Mesothelial cell of epicardium (in vitro differentiated cells): ENCODE measurements around the gene C2CD3. TPM values are rescaled to one million over a fixed set of nuclear protein-coding genes. Genes with fewer than 3 reads are reported as not detected.
A peak's percentile ranks its signal among the peaks of the same experiment; 100 is the strongest.
"Not testable (repeated sequence)": the region's sequence is repeated elsewhere in the genome, so short reads cannot be mapped to it uniquely, and the experiment has no call there.

ENCODE experiments used
- DNase-seq, 2 experiments: peaks; one replicate each; pipeline ENCODE4 v3.0.0; 2021; ENCODE audit warnings: low spot score in 2 of 2; ENCODE audit not compliant: unreplicated experiment in 2 of 2
- H3K27ac Mint-ChIP-seq: 2 replicates; pipeline ENCODE4 v1.8.0; 2021; ENCODE audit warnings: mixed read lengths
- H3K27me3 Mint-ChIP-seq: 2 replicates; pipeline ENCODE4 v1.8.0; 2021; ENCODE audit warnings: low read depth, mixed read lengths
- H3K36me3 Mint-ChIP-seq: 2 replicates; pipeline ENCODE4 v1.8.0; 2021; ENCODE audit warnings: mixed read lengths
- H3K4me1 Mint-ChIP-seq: 2 replicates; pipeline ENCODE4 v1.8.0; 2021; ENCODE audit warnings: mixed read lengths
- H3K4me3 Mint-ChIP-seq: 2 replicates; pipeline ENCODE4 v1.8.0; 2021; ENCODE audit warnings: mild to moderate bottlenecking, moderate library complexity, mixed read lengths
- H3K9me3 Mint-ChIP-seq: 2 replicates; pipeline ENCODE4 v1.8.0; 2021; ENCODE audit warnings: mixed read lengths
- total RNA-seq: library from RNA; stranded (reverse); gene quantifications from 3 replicates; pipeline ENCODE4 v1.2.1, GENCODE V29; 2021
- TF ChIP-seq, protein P1 (sequence below): fragments of 200-600 bp; sonication (generic); IDR thresholded peaks from one replicate; pipeline ENCODE4 v1.5.0; 2021; ENCODE audit warnings: antibody characterized with exemption; ENCODE audit not compliant: unreplicated experiment

Gene C2CD3
- total RNA-seq, 1 donor from 2014 or later = 34.8 TPM

DNA sequence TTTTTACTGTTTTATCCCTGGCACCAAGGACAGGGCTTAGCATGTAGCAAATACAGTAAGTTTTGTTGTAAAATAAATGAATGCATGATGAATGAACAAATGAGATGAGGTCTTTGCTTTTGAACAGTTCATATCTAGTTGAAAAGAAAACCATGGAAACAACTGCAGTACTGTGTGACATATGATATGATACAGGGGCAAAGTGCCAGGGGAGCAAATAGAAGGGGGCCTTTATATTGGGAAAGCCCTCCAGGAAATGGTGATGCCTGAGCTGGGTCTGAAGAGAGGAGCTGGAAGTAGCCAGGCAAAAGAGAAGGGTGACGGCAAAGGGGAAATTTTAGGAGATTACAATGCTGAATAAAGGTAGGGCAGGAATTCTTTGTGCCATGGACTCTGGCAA, 98.1 kb downstream of the C2CD3 start:
- no peaks in the 10 kb centered on the region for H3K27me3 Mint-ChIP-seq
- H3K27ac Mint-ChIP-seq = no peak overlapping the region
- H3K4me3 Mint-ChIP-seq = no peak overlapping the region
- H3K36me3 Mint-ChIP-seq = peaks cover 20% of the 10 kb centered on the region
- TF ChIP-seq, protein P1, sequence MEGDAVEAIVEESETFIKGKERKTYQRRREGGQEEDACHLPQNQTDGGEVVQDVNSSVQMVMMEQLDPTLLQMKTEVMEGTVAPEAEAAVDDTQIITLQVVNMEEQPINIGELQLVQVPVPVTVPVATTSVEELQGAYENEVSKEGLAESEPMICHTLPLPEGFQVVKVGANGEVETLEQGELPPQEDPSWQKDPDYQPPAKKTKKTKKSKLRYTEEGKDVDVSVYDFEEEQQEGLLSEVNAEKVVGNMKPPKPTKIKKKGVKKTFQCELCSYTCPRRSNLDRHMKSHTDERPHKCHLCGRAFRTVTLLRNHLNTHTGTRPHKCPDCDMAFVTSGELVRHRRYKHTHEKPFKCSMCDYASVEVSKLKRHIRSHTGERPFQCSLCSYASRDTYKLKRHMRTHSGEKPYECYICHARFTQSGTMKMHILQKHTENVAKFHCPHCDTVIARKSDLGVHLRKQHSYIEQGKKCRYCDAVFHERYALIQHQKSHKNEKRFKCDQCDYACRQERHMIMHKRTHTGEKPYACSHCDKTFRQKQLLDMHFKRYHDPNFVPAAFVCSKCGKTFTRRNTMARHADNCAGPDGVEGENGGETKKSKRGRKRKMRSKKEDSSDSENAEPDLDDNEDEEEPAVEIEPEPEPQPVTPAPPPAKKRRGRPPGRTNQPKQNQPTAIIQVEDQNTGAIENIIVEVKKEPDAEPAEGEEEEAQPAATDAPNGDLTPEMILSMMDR = no peak
- no peaks in the 10 kb centered on the region for H3K9me3 Mint-ChIP-seq
- H3K4me1 Mint-ChIP-seq = peaks cover 36% of the 10 kb centered on the region
- DNase-seq = no peak

DNA sequence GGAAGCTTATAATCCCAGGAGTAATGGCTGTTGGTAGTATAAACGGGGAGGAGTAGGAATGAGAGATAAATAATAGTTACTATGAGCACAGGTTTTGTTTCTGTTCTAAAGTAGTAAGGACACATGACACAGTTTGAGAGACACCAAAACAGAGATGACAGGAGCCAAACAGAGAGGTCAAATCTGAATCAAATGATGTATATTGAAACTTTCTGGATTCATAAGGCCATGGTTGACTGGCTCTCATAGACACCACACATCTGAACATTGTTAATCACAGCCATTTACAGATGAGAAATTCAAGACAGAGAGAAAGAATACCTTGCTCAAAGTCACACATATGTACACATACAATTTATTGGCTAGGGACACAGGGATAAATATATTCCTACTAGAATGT, 98.5 kb downstream of the C2CD3 start:
- no peak for DNase-seq
- no peak overlapping the region for H3K4me3 Mint-ChIP-seq
- no peaks in the 10 kb centered on the region for H3K9me3 Mint-ChIP-seq
- H3K27me3 Mint-ChIP-seq = no peaks in the 10 kb centered on the region
- peaks cover 19% of the 10 kb centered on the region for H3K36me3 Mint-ChIP-seq
- H3K27ac Mint-ChIP-seq = no peak overlapping the region
- peaks cover 39% of the 10 kb centered on the region for H3K4me1 Mint-ChIP-seq
- TF ChIP-seq, protein P1 = no peak

DNA sequence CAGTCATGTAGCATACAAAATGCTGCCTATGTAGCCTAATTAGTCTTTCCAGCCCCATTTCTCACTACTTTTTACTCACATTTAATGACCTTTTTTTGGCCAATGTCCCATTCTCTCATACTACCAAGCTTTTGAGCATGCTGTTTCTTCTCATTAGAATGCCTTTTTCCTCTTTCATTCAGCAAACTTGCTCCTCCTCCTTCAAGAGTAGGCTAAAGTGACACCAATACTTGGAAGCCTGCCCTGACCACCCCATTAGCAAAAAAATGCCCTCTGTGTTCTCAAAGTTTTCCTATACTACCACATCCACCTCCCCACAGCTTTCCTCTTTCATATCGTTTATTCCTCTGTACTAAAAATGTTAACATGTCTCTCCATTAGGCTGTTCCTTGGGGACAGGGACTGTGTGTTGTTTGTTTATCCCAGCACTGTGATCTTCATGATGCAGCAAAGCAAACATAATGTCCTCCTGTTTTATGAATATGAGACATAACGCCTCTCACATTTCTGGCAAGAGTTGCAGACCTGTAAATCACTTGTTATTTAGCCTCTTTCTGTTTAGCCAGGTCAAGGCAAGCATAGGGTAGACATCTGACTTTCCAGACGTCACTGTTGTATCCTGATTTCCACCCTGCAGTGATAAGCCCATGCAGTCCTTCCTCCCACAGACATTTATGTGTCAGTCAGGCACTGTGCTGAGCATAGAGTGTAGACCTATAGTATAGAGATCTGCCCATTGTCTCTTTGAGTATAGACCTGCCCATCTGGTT, 99.9 kb downstream of the C2CD3 start:
- TF ChIP-seq, protein P1 = no peak
- DNase-seq = no peak
- peaks cover 21% of the 10 kb centered on the region for H3K36me3 Mint-ChIP-seq
- peak overlapping the region; percentile 84 for H3K27ac Mint-ChIP-seq
- peaks cover 49% of the 10 kb centered on the region for H3K4me1 Mint-ChIP-seq
- H3K27me3 Mint-ChIP-seq = no peaks in the 10 kb centered on the region
- no peaks in the 10 kb centered on the region for H3K9me3 Mint-ChIP-seq
- no peak overlapping the region for H3K4me3 Mint-ChIP-seq

DNA sequence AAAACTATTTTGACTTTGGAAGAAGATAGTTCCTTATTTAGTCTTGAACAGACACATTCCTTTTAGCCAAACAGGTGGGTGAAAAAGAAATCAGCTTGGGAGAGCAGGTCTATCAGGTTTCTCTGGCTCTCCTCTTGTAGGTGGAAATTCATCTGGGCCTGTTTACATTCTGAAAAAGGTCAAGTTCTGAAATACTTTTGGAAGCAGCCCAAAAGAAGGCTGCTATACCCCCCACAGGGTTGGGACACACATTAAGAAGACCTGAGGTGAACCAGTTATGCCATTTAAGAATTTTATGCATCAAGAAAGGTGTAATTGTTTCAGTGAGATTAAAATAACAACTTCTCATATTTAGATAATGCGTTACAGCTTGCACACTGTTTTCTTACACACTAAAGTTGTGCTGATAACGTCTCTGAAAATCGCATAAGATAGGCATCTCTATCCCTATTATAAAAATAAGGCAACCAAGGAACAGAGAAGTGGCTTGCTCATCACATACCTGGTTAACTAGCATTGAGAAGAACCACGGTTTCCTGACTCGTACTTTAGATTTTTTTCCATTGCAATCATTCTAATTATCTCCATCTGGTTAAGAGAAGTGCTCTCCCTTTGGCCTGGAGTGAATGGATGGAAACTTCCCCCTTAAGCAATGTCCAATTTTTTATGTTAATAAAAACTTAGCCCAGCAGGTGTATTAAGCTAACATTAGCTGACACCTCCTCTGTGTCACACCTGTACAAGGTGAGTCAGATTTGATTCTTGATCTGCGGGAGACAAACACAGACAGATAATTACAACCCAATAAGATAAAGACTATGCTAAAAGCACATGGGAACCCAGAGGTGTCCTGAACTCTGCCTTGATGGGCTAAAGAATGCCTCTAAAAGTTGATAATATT, 101.4 kb downstream of the C2CD3 start:
- DNase-seq = no peak
- Mint-ChIP-seq H3K27me3 (no peaks in the 10 kb centered on the region), H3K9me3 (peaks cover 2% of the 10 kb centered on the region), H3K4me3 (no peak overlapping the region), H3K4me1 (peaks cover 49% of the 10 kb centered on the region), H3K27ac (peak overlapping the region; percentile 84), H3K36me3 (peaks cover 26% of the 10 kb centered on the region)
- TF ChIP-seq, protein P1 = no peak

DNA sequence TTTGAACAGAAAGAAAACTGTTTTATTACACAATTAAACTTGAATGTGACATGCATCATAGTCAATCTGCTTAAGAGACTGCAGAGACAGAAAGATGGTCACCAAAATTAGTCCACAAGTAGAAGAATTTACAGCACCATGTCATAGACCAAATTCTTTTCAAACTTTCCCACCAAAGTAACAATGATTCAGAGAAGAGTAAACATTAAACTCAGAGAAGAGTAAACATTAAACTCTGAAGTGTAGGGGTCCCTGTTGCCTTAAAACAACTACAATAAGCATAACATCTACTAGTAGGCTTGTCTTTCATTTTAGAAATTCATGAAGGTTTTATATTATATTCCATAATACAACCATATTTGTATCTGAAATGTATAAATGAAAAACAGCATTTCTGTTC, 104.1 kb downstream of the C2CD3 start:
- Mint-ChIP-seq H3K4me1 (peaks cover 49% of the 10 kb centered on the region), H3K36me3 (peaks cover 34% of the 10 kb centered on the region), H3K27ac (peak overlapping the region; percentile 33), H3K9me3 (peaks cover 21% of the 10 kb centered on the region)
- DNase-seq, H3K4me3 Mint-ChIP-seq, H3K27me3 Mint-ChIP-seq: not testable (repeated sequence)

DNA sequence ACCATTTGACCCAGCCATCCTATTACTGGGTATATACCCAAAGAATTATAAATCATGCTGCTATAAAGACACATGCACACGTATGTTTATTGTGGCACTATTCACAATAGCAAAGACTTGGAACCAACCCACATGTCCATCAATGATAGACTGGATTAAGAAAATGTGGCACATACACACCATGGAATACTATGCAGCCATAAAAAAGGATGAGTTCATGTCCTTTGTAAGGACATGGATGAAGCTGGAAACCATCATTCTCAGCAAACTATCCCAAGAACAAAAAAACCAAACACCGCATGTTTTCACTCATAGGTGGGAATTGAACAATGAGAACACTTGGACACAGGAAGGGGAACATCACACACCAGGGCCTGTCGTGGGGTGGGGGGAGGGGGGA, 105.3 kb downstream of the C2CD3 start:
- peaks cover 45% of the 10 kb centered on the region for H3K36me3 Mint-ChIP-seq
- H3K27ac Mint-ChIP-seq, H3K27me3 Mint-ChIP-seq, DNase-seq, H3K4me3 Mint-ChIP-seq: not testable (repeated sequence)
- H3K9me3 Mint-ChIP-seq = peaks cover 29% of the 10 kb centered on the region
- peaks cover 39% of the 10 kb centered on the region for H3K4me1 Mint-ChIP-seq

DNA sequence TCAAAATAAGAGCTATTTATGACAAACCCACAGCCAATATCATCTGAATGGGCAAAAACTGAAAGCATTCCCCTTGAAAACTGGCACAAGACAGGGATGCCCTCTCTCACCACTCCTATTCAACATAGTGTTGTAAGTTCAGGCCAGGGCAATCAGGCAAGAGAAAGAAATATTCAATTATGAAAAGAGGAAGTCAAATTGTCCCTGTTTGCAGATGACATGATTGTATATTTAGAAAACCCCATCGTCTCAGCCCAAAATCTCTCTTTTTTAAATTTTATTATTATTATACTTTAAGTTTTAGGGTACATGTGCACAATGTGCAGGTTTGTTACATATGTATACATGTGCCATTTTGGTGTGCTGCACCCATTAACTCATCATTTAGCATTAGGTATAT, 107.2 kb downstream of the C2CD3 start:
- DNase-seq, H3K27me3 Mint-ChIP-seq, H3K4me3 Mint-ChIP-seq, H3K27ac Mint-ChIP-seq: not testable (repeated sequence)
- Mint-ChIP-seq H3K9me3 (peaks cover 32% of the 10 kb centered on the region), H3K4me1 (peaks cover 21% of the 10 kb centered on the region), H3K36me3 (peaks cover 56% of the 10 kb centered on the region)

DNA sequence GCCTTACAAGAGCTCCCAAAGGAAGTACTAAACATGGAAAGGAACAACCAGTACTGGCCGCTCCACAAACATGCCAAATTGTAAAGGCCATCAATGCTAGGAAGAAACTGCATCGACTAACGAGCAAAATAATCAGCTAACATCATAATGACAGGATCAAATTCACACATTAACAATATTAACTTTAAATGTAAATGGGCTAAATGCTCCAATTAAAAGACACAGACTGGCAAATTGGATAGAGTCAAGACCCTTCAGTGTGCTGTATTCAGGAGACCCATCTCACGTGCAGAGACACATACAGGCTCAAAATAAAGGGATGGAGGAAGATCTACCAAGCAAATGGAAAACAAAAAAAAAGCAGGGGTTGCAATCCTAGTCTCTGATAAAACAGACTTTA, 109.2 kb downstream of the C2CD3 start:
- DNase-seq, H3K4me1 Mint-ChIP-seq, H3K27me3 Mint-ChIP-seq, H3K27ac Mint-ChIP-seq, H3K4me3 Mint-ChIP-seq: not testable (repeated sequence)
- peaks cover 52% of the 10 kb centered on the region for H3K36me3 Mint-ChIP-seq
- H3K9me3 Mint-ChIP-seq = peaks cover 32% of the 10 kb centered on the region
